ENCODE measurements around the gene DUOX1. TPM values are rescaled to one million over a fixed set of nuclear protein-coding genes. Genes with fewer than 3 reads are reported as not detected.

The DUOX1 gene
- total RNA-seq, 3 donors from 2014 or later: 0.80 to 7.2 (median 1.6) TPM

DNA sequence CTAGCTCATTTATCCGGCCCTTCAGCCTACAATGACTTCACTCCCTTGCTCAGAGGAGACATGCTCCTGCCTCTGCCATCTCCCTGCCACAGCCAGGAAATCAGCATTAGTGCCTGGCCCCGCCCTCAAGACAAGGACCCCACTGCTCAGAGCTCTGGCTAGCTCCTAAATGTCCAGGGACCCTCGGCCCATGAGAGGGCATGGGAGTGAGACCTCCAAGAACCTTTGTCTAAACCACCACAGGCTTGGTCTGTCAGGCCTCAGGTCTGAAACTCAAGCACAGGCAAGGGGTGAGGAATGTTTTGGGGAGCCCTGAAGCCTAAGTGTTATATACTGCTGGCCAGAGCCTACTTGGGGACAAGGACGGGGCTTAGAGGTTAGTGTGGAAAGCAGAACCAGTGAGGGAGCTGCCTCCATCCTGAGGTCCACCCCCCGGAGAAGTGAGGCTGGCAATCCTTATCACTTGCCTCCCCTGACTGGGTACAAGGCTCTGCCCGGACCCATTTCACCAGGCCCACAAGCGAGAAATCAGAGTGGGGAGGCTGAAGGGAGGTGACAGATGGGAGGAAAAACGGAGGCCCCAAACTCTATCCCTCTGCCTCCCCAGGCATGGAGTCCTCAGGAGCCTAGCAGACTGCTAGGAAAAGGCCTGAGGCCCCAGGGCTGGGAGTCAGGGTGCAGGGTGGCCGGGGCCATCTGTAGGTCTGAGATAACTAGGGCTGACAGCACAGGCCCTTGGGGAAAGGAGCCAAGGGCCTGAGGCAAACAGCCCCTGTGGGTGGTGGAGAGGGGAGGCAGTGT, 39.2 kb downstream of the DUOX1 start:
- H3K4me3 ChIP-seq: no peak overlapping the region
- intact Hi-C loops (cut with DNase I; ENCODE audit: low total_unique reads): no loop called here
- TF ChIP-seq POLR2A (IDR thresholded peaks at IDR 0.05) (no peak), POLR2AphosphoS5 (IDR thresholded peaks at IDR 0.05) (no peak)
- TF ChIP-seq, protein P1, sequence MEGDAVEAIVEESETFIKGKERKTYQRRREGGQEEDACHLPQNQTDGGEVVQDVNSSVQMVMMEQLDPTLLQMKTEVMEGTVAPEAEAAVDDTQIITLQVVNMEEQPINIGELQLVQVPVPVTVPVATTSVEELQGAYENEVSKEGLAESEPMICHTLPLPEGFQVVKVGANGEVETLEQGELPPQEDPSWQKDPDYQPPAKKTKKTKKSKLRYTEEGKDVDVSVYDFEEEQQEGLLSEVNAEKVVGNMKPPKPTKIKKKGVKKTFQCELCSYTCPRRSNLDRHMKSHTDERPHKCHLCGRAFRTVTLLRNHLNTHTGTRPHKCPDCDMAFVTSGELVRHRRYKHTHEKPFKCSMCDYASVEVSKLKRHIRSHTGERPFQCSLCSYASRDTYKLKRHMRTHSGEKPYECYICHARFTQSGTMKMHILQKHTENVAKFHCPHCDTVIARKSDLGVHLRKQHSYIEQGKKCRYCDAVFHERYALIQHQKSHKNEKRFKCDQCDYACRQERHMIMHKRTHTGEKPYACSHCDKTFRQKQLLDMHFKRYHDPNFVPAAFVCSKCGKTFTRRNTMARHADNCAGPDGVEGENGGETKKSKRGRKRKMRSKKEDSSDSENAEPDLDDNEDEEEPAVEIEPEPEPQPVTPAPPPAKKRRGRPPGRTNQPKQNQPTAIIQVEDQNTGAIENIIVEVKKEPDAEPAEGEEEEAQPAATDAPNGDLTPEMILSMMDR (IDR thresholded peaks at IDR 0.05): no peak
- no peaks in the 10 kb centered on the region for H3K4me1 ChIP-seq
- no peaks in the 10 kb centered on the region for H3K27me3 ChIP-seq
- peak overlapping the region; percentile 32 to 40 for H3K27ac ChIP-seq
- H3K36me3 ChIP-seq: no peaks in the 10 kb centered on the region
- DNase-seq (ENCODE audit: low spot score in 2 of 2): no peak
- H3K9me3 ChIP-seq: no peaks in the 10 kb centered on the region

DNA sequence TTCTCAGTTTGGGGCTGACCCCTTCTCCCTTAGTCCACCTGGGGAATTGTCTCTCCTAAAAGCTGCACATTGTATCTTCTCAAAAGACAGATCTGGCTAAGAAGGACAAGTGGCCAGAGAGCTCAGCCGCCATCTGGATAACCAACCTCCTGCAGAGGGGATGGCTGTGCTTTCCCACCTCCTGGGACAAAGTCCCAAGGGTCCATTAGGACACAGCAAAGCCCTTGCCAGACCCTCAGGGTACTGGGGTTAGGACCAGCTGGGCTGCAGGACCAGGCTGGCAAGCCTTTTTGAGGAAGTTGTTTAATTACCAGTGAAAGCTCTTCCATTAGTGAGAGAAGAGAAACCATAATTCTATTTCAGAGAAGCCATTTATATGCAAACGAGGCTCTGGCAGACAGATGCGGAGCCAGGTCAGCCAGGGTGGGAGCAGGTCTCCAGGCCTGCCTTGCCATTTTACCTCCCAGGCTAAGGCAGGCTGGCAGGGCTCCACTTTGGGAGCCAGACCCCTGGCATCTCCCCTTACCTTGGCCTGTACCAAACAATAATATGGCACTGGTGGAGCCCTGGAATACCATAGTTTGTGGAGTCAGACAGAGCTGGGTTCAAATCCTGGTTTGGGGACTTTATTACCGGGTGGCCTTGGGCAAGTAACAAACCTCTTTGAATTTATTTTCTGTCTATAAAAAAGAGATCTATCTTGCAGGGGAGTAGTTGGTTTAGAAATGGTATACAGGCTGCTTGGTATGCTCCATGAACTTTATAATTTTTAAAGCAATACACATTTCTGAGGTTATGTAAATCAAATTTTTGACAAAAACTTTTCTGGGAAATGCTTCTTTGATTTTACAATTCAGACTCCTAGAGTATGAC, 40.0 kb downstream of the DUOX1 start:
- Histone ChIP-seq H3K36me3 (no peaks in the 10 kb centered on the region), H3K27me3 (no peaks in the 10 kb centered on the region), H3K4me3 (no peak overlapping the region), H3K4me1 (no peaks in the 10 kb centered on the region), H3K27ac (peak overlapping the region; percentile 32 to 40), H3K9me3 (no peaks in the 10 kb centered on the region)
- TF ChIP-seq POLR2A (IDR thresholded peaks at IDR 0.05): no peak
- TF ChIP-seq, protein P1 (IDR thresholded peaks at IDR 0.05): no peak
- no peak for TF ChIP-seq POLR2AphosphoS5 (IDR thresholded peaks at IDR 0.05)
- intact Hi-C loops (cut with DNase I; ENCODE audit: low total_unique reads): no loop called here
- no peak for DNase-seq (ENCODE audit: low spot score in 2 of 2)

DNA sequence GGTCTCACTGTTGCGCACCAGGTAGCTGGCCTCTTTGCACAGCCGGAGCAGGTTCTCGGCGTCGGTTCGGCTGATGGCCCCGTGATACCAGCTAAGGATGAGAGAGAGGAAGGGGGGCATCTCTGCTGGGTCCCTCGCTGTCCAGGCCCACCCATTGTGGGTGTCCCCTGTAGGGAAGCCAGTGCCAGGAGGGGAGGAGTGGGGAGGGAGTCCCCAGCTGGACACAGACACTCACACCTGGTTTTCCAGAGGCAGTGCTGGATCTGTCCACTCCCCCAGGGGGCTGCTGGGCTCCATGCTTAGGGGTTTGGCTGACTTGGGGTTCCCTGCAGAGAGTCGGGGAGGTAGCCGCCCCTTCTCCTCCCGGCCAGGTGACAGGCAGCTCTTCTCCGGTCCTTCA, 42.1 kb downstream of the DUOX1 start:
- H3K27ac ChIP-seq: no peak overlapping the region
- intact Hi-C loops (cut with DNase I; ENCODE audit: low total_unique reads): no loop called here

DNA sequence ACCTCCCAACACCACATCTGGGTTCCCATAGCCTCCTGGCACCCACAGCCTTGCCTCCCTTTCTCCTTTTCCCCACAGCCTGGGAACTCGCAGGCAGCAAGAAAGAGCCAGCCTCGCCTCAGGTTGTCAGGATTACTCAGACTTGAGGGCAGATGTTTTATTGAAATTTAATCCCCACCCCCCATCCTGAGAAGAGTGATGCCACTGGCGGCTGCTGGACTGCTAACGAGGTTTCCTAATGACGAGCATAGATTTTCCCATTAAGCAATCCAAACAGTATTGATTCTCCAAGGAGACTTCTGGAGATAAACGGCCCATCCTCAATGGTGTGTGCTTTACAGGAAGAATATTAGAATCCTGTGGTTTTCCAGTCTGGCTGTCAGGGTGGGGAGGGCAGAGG, 44.3 kb downstream of the DUOX1 start:
- H3K4me3 ChIP-seq: no peak overlapping the region
- H3K9me3 ChIP-seq: no peaks in the 10 kb centered on the region
- H3K27ac ChIP-seq: no peak overlapping the region
- H3K27me3 ChIP-seq: no peaks in the 10 kb centered on the region
- DNase-seq (ENCODE audit: low spot score in 2 of 2): no peak
- H3K36me3 ChIP-seq: no peaks in the 10 kb centered on the region
- no peaks in the 10 kb centered on the region for H3K4me1 ChIP-seq
- TF ChIP-seq POLR2AphosphoS5 (IDR thresholded peaks at IDR 0.05) (no peak), POLR2A (IDR thresholded peaks at IDR 0.05) (no peak)
- TF ChIP-seq, protein P1 (IDR thresholded peaks at IDR 0.05): no peak
- intact Hi-C loops (cut with DNase I; ENCODE audit: low total_unique reads): no loop called here

More for the DNA sequence above, 42.1 kb downstream of the DUOX1 start:
- no peaks in the 10 kb centered on the region for H3K36me3 ChIP-seq
- DNase-seq (ENCODE audit: low spot score in 2 of 2): no peak
- H3K4me1 ChIP-seq: no peaks in the 10 kb centered on the region
- TF ChIP-seq POLR2AphosphoS5 (IDR thresholded peaks at IDR 0.05): no peak
- TF ChIP-seq, protein P1 (IDR thresholded peaks at IDR 0.05): no peak
- TF ChIP-seq POLR2A (IDR thresholded peaks at IDR 0.05): no peak
- no peaks in the 10 kb centered on the region for H3K27me3 ChIP-seq
- no peak overlapping the region for H3K4me3 ChIP-seq
- no peaks in the 10 kb centered on the region for H3K9me3 ChIP-seq

DNA sequence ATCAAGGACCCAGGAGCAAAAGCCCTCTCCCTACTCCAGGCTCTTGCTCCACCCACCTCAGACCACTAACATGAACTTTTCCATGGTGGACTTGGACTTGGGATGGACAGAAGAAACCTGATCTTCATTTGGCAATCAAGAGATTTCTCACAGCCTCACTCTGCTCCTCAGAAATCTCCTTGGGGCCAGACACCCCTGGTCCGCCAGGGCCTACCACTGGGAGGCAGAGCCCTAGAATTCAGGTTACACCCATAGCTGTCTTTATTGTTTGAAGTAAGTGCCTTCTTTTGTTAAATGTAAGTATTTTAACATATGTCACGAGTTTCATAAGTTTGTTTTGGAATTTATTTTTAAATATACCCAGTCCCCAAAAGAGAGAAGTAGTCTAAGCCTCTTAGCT, 44.8 kb downstream of the DUOX1 start:
- intact Hi-C loops (cut with DNase I; ENCODE audit: low total_unique reads): no loop called here
- Histone ChIP-seq H3K27me3 (no peaks in the 10 kb centered on the region), H3K4me1 (no peaks in the 10 kb centered on the region), H3K36me3 (no peaks in the 10 kb centered on the region), H3K4me3 (no peak overlapping the region), H3K9me3 (no peaks in the 10 kb centered on the region), H3K27ac (no peak overlapping the region)
- DNase-seq (ENCODE audit: low spot score in 2 of 2): no peak
- TF ChIP-seq, protein P1 (IDR thresholded peaks at IDR 0.05): no peak
- no peak for TF ChIP-seq POLR2AphosphoS5 (IDR thresholded peaks at IDR 0.05)
